NCI-H526 treated with DMSO at 0.1 percent for 48 hours (cell line): Measurements from ENCODE around the gene ZDHHC24.

Experiments
- DNase-seq: peaks from one replicate; lab custom pipeline; 2025; lab: John Stamatoyannopoulos, UW

The ZDHHC24 gene

GRCh38 chr11:66473608-66474515, 72.0 kb downstream of the ZDHHC24 start:
- no peak for DNase-seq

- DNase-seq, result no peak
Measured at GRCh38 chr11:66473167-66473566, 72.7 kb downstream of the ZDHHC24 start.

GRCh38 chr11:66472054-66472453, 73.8 kb downstream of the ZDHHC24 start:
- DNase-seq, result no peak

GRCh38 chr11:66471142-66471541, 74.7 kb downstream of the ZDHHC24 start:
- no peak for DNase-seq
